Stomach (tissue), 4 donors: ENCODE results near the gene C2orf78.

Experiments
- EP300 ChIP-seq: sonication (generic); formaldehyde crosslinking; IDR thresholded peaks from one replicate; pipeline ENCODE4 v1.6.1; 2017; ENCODE audit warnings: antibody characterized with exemption
- POLR2A ChIP-seq, 4 donors: fragments of 450-650 bp; IDR thresholded peaks; one replicate each; pipeline ENCODE4 v1.6.1; 2016; ENCODE audit warnings: antibody characterized with exemption in 4 of 4, control low read depth in 2 of 4, mild to moderate bottlenecking in 1 of 4, moderate library complexity in 1 of 4
- POLR2AphosphoS5 ChIP-seq, 3 donors: sonication (generic); formaldehyde crosslinking; IDR thresholded peaks; one replicate each; pipeline ENCODE4 v1.6.1; 2016; ENCODE audit warnings: antibody characterized with exemption in 3 of 3
- TF ChIP-seq, protein P1 (sequence below), 7 experiments: fragments of 450-650 bp in 4 of 7; fragments of 200-600 bp in 3 of 7; sonication (generic) in 3 of 7; IDR thresholded peaks; one replicate each; pipeline ENCODE4 v1.5.1; 2016 to 2019; ENCODE audit warnings: antibody characterized with exemption in 7 of 7, control low read depth in 2 of 7, mild to moderate bottlenecking in 1 of 7

DNA sequence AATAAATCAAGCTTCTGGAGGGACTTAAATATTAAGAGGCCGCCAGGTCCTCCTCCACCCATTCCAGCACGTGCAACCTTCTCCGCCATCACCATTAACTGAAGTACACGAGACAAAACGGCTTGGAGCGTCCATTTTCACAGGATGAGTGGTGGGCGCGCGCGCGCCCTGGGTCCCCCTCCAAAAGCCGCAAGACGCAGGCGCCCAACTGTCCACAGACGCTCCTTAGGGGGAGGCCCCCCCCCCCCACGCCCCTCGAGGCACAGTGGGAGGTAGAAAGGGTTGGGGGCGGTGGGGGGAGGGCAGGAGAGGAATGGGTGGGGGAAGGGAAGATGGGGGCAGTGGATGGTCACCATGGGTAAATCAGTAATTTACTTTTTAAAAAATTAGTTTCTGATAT is 34.3 kb downstream of the C2orf78 start:
- TF ChIP-seq, protein P1, sequence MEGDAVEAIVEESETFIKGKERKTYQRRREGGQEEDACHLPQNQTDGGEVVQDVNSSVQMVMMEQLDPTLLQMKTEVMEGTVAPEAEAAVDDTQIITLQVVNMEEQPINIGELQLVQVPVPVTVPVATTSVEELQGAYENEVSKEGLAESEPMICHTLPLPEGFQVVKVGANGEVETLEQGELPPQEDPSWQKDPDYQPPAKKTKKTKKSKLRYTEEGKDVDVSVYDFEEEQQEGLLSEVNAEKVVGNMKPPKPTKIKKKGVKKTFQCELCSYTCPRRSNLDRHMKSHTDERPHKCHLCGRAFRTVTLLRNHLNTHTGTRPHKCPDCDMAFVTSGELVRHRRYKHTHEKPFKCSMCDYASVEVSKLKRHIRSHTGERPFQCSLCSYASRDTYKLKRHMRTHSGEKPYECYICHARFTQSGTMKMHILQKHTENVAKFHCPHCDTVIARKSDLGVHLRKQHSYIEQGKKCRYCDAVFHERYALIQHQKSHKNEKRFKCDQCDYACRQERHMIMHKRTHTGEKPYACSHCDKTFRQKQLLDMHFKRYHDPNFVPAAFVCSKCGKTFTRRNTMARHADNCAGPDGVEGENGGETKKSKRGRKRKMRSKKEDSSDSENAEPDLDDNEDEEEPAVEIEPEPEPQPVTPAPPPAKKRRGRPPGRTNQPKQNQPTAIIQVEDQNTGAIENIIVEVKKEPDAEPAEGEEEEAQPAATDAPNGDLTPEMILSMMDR (IDR thresholded peaks at IDR 0.05): no peak
- TF ChIP-seq POLR2A (IDR thresholded peaks at IDR 0.05): no peak
- no peak for TF ChIP-seq POLR2AphosphoS5 (IDR thresholded peaks at IDR 0.05)
- TF ChIP-seq EP300: no peak
